HG03025 (cell line): ENCODE data around the gene MAPKBP1.
"Not testable (repeated sequence)": the region's sequence is repeated elsewhere in the genome, so short reads cannot be mapped to it uniquely, and the experiment has no call there.

Experiments used
- ATAC-seq: cut with Tn5 transposase; IDR thresholded peaks from one replicate; pipeline ENCODE4 v1.9.1; 2021; ENCODE audit warnings: mild to moderate bottlenecking, moderate library complexity; ENCODE audit not compliant: unreplicated experiment, low FRiP score

Gene MAPKBP1

DNA sequence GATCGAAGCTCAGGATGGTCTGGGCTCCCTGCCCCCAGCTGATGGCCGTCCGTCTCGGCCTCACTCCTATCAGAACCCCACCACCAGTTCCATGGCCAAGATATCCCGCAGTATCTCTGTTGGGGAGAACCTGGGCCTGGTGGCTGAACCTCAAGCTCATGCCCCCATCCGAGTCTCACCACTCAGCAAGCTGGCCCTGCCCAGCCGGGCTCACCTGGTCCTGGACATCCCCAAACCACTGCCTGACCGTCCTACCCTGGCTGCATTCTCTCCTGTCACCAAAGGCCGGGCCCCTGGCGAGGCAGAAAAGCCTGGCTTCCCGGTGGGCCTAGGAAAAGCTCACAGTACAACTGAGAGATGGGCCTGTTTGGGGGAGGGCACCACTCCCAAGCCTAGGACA lies 49.2 kb downstream of the MAPKBP1 start:
- ATAC-seq, result no peak

GRCh38 chr15:41824062-41824745 lies 49.9 kb downstream of the MAPKBP1 start:
- no peak for ATAC-seq

GRCh38 chr15:41825145-41825544 lies 50.9 kb downstream of the MAPKBP1 start:
- ATAC-seq, result no peak

GRCh38 chr15:41825572-41826535 lies 51.6 kb downstream of the MAPKBP1 start:
- no peak for ATAC-seq

- no peak for ATAC-seq
Measured at GRCh38 chr15:41827290-41827879, 53.1 kb downstream of the MAPKBP1 start.

DNA sequence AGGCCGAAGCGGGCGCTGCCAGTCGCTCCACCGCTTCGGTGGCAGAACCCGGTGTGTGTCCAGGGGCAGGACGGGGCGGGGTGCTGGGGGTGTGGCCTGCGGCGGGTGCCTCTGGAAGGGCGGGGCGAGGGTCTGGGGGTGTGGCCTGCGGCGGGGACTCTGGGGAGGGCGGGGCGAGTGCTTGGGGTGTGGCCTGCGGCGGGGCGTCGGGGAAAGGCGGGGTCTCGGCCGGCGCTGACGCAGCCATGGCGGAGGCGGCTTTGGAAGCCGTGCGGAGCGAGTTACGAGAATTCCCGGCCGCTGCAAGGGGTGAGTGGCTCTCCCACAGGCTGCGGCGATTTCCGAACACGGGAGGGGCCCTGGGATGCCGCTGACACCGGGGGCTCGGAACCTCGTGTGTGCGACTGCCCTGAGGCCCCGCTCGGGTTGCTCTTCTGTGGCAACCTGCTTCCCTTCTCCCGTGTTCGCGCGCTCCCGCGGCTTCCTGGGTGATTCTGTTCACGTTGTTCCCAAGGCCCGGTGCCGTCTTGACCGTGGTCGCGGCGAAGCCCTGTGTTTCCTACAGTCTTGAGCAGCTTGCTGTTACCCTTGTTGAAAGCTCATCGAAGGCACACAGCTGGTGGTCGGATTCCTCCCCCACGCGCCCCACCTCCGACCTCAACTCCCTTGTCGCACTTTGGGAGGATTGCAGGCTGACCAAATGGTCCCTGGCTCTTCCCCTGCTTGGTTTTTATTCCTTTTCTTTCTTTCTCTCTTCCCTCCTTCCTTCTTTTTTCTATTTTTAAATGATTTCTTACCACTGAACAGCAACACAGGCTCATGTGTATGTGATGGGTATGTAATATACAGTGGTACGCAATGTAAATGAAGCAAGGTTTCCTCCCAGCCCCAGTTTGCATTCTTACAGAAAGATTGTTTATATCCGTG lies 53.9 kb downstream of the MAPKBP1 start, which contains the start of gene JMJD7:
JMJD7 (plus strand) TSS at position 213 of the 927 bp plus-strand sequence; CDS start at position 246, 33 bp downstream.
- no peak for ATAC-seq

GRCh38 chr15:41828807-41829141 lies 54.5 kb downstream of the MAPKBP1 start:
- ATAC-seq, result no peak

- no peak for ATAC-seq
Measured at GRCh38 chr15:41829959-41830646, 55.8 kb downstream of the MAPKBP1 start.

DNA sequence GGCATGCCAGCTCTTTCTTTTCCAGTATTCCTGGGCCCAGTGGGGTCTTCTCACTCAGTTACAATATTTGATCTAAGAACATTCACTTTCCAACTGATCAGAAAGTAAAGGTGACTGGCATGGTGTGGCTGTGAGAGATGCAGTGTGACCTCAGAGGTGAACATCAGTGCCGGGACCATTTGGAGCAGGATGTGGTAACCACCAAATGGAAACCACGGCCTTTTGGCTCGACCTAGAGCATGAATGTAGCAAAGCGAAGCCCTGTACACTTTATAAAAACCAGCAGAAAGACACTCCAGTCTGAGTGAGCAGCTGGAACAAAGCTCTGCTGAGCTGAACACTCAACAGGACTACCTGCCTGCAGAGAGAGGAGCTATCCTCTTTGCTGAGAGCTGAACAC lies 57.0 kb downstream of the MAPKBP1 start:
- not testable (repeated sequence) for ATAC-seq

DNA sequence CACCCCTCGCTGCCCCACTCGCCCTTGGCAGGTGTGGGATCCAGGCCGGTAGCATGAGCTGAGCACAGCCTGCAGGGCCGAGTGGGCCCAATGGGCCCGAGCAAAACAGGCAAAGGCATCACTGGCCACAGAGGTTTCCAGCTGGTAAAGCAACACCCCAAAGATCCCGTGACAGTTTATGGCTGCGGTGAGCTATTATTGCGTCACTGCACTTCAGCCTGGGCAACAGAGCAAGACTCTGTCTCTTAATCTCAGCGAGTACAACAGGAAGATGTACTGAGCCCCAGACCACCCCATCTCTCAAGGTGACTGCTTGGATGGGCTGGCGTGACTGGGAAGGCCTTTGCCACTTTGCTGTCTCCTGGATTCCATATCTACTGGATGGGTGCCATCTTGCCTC lies 57.9 kb downstream of the MAPKBP1 start:
- ATAC-seq, result no peak

DNA sequence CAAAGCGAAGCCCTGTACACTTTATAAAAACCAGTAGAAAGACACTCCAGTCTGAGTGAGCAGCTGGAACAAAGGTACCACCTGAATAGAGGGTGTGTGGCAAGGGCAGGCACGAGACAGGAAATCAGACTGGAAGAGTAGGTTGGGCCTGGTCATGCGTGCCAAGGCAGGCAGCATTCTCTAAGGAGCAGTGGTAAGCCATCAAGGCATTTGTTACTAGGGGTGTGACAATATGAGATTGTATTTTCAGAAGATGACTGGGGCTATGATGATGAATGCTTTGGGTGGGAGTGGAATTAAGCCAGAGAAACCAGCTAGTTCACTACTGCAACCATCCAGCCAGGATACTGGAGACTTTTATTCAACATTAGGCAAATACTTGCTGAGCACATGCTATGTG lies 58.6 kb downstream of the MAPKBP1 start:
- no peak for ATAC-seq

GRCh38 chr15:41834096-41834495 lies 59.8 kb downstream of the MAPKBP1 start:
- ATAC-seq, result no peak

GRCh38 chr15:41836073-41836472 lies 61.8 kb downstream of the MAPKBP1 start:
- ATAC-seq, result no peak

DNA sequence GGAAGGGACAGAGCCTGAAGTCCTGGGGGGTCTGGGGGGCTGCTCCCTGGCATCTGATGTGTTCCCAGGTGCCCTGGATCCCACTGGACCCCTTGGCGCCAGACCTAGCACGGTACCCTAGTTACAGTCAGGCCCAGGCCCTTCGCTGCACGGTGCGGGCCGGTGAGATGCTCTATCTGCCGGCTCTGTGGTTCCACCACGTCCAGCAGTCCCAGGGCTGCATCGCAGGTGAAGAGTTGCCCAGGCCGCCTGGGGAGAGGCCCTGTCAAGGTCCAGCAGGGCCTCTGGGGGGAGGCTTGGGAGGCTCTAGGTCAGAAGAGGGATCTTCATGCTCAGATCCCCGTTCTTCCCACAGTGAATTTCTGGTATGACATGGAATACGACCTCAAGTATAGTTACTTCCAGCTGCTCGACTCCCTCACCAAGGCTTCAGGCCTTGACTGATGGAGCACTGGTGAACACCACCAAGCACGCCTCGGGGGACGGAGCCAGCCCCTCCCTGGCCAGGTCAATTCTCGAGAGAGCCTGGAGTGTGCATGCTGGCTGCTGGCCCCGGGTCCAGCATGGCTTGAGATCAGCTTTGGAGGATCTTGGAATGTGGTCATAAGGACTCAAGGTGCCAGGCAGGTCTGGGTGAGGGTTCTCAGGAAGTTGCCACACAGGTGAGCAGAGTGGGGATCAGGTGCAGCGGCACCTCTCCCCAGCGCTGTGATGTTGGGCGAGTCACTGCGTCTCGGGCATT lies 62.6 kb downstream of the MAPKBP1 start:
- ATAC-seq, result no peak

DNA sequence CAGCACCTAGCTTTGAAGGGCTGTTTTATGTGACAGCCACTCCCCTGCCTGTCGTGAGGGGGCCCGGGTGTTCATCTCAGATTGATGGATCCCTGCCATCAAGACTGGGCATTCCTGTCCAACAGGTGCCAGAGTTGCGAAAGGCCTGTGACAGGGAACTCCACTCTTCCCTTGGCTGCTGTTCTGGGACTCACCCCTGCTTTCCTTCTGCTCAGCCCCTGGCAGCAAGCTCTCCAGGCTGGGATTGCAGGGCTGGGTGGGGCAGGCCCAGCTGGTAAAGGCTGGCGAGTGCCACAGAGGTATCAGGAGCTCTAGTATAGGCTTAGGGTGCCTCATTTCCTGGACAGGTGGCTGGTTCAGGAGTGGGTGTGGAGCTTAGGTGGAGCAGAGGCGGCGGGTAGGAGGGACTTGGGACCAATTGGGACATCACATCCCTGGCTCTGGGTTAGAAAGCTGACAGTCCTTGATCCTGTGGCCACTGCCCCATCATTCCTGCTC lies 64.2 kb downstream of the MAPKBP1 start, which contains the start of gene PLA2G4B:
PLA2G4B (plus strand) TSS at position 448 of the 498 bp plus-strand sequence. CDS start 67 bp downstream, outside the sequence.
- no peak for ATAC-seq

DNA sequence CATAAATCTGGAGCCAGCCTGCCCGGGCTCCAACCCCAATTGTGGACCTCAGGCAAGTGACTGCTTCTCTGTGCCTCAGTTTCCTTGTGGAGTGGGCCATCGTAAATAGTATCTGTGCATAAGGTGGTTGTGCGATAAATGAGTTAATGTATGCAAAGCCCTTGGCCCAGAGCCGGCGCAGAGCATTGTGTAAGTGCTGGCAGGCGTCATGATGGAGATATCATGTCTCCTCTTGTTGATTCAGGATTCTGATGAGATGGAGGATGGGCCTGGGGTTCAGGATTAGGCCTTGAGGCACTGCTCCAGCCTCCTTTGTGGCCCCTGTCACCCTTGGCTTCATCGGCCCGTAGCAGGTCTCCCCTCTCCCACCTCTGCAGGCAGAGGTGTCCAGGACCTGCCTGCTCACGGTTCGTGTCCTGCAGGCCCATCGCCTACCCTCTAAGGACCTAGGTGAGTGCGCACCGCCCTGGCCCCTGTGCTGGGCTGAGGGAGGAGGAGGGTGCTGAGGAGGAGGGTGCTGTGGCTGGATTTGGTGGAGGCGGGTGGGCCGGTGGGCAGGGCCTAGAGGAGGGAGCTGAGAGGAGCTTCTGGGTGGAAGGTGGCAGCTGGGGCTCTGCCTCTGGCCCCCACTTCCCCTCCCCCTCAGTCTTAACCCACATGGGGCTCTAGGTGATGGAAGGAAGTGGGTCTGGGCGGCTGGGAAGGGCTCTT lies 65.7 kb downstream of the MAPKBP1 start:
- no peak for ATAC-seq

GRCh38 chr15:41840673-41841072 lies 66.4 kb downstream of the MAPKBP1 start:
- no peak for ATAC-seq

- no peak for ATAC-seq
Measured at GRCh38 chr15:41841131-41841530, 66.8 kb downstream of the MAPKBP1 start.
